Lower leg skin (tissue), 3 donors: Measurements from ENCODE around the gene KLKB1.

Source experiments
- CTCF ChIP-seq, 3 donors: fragments of 450-650 bp; IDR thresholded peaks; one replicate each; pipeline ENCODE4 v1.5.1; 2016; ENCODE audit warnings: antibody characterized with exemption in 3 of 3, mild to moderate bottlenecking in 3 of 3, moderate library complexity in 2 of 3
- POLR2A ChIP-seq, 2 donors: fragments of 450-650 bp; IDR thresholded peaks; one replicate each; pipeline ENCODE4 v1.6.1; 2016 to 2017; ENCODE audit warnings: antibody characterized with exemption in 2 of 2, mild to moderate bottlenecking in 1 of 2, moderate library complexity in 1 of 2

- TF ChIP-seq CTCF (IDR thresholded peaks at IDR 0.05) (no peak), POLR2A (IDR thresholded peaks at IDR 0.05) (no peak)
Observed at GRCh38 chr4:186204686-186205085, 22.6 kb upstream of the KLKB1 start.
